ENCODE data around the gene MAST3. TPM values are rescaled to one million over a fixed set of nuclear protein-coding genes. Genes with fewer than 3 reads are reported as not detected.

Gene MAST3
- total RNA-seq, 2 donors from 2014 or later: 5.8 to 7.5 TPM

- no peak overlapping the region for H3K4me3 ChIP-seq
- DNase-seq (ENCODE audit: low spot score): no peak
- H3K4me1 ChIP-seq: peaks cover 0 to 24% of the 10 kb centered on the region in 2 donors
- no peaks in the 10 kb centered on the region for H3K9me3 ChIP-seq
- H3K36me3 ChIP-seq: peaks cover 4% of the 10 kb centered on the region
- no peak overlapping the region for H3K27ac ChIP-seq
- H3K27me3 ChIP-seq: no peaks in the 10 kb centered on the region
- no peak for TF ChIP-seq CTCF (IDR thresholded peaks at IDR 0.05)
Measured at GRCh38 chr19:18119717-18120105, 22.1 kb downstream of the MAST3 start.

GRCh38 chr19:18120127-18120526 lies 22.5 kb downstream of the MAST3 start:
- no peak overlapping the region for H3K4me3 ChIP-seq
- H3K27me3 ChIP-seq: no peaks in the 10 kb centered on the region
- no peaks in the 10 kb centered on the region for H3K9me3 ChIP-seq
- H3K4me1 ChIP-seq: peaks cover 0 to 24% of the 10 kb centered on the region in 2 donors
- no peak overlapping the region for H3K27ac ChIP-seq
- no peak for DNase-seq (ENCODE audit: low spot score)
- H3K36me3 ChIP-seq: peaks cover 4% of the 10 kb centered on the region
- no peak for TF ChIP-seq CTCF (IDR thresholded peaks at IDR 0.05)

GRCh38 chr19:18121166-18121565 lies 23.6 kb downstream of the MAST3 start:
- Histone ChIP-seq H3K4me3 (no peak overlapping the region), H3K4me1 (peaks cover 0 to 24% of the 10 kb centered on the region in 2 donors), H3K9me3 (no peaks in the 10 kb centered on the region), H3K27ac (no peak overlapping the region), H3K27me3 (no peaks in the 10 kb centered on the region), H3K36me3 (peaks cover 4% of the 10 kb centered on the region)
- TF ChIP-seq CTCF (IDR thresholded peaks at IDR 0.05): no peak
- DNase-seq (ENCODE audit: low spot score): no peak

- peaks cover 0 to 20% of the 10 kb centered on the region in 2 donors for H3K4me1 ChIP-seq
- H3K4me3 ChIP-seq: no peak overlapping the region
- H3K9me3 ChIP-seq: no peaks in the 10 kb centered on the region
- peaks cover 4% of the 10 kb centered on the region for H3K36me3 ChIP-seq
- no peak overlapping the region for H3K27ac ChIP-seq
- H3K27me3 ChIP-seq: no peaks in the 10 kb centered on the region
- TF ChIP-seq CTCF (IDR thresholded peaks at IDR 0.05): no peak
- no peak for DNase-seq (ENCODE audit: low spot score)
Measured at GRCh38 chr19:18122424-18122823, 24.8 kb downstream of the MAST3 start.

GRCh38 chr19:18122860-18123795 lies 25.6 kb downstream of the MAST3 start:
- no peak overlapping the region for H3K4me3 ChIP-seq
- H3K36me3 ChIP-seq: peaks cover 9% of the 10 kb centered on the region

More at GRCh38 chr19:18122860-18123795, 25.6 kb downstream of the MAST3 start:
- TF ChIP-seq CTCF (IDR thresholded peaks at IDR 0.05): no peak
- Histone ChIP-seq H3K27ac (peak overlapping the region; percentile 10 to 16), H3K27me3 (no peaks in the 10 kb centered on the region), H3K9me3 (no peaks in the 10 kb centered on the region), H3K4me1 (peaks cover 0 to 16% of the 10 kb centered on the region in 2 donors)
- DNase-seq (ENCODE audit: low spot score): no peak

All from right atrium auricular region (tissue), 2 donors.